ENCODE data around the gene PTPRG.

The PTPRG gene

DNA sequence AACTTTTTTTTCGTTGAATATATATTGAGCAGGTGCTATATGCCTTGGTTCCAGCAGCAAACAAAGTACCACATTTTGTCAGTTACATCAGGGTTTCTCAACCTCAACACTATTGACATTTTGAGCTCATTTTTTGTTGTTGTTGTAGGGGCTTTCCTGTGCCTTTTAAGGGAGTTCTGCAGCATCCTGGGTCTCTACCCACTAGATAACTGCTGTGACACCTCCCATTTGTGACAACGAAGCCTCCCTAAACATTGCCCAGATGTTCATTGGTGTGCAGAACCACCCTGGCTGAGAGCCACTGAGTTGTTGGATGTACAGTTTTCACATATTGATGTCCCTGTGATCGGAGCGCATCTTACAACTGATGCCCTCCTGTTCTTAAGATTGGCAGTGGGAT is 382.6 kb downstream of the PTPRG start:
- FAIRE-seq = no peak

DNA sequence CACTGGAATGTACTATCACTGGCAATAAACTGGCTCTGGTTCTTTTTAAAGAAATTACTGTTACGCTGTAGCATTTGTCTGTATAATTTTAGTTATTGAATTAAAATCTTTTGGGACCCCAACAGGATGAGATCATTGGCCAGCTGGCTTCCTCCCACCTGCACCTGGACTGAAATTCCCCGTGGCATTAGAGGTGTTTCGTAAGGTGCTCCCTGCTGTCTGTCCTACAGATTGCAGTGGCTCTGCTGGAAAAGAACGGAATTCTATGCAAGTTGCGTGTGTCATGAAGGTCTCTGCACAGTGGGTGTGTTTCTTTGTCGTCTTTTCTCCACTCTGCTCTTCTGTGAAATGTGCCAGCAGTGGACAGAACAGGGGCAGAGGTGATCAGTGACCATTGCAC is 383.4 kb downstream of the PTPRG start:
- FAIRE-seq = no peak

DNA sequence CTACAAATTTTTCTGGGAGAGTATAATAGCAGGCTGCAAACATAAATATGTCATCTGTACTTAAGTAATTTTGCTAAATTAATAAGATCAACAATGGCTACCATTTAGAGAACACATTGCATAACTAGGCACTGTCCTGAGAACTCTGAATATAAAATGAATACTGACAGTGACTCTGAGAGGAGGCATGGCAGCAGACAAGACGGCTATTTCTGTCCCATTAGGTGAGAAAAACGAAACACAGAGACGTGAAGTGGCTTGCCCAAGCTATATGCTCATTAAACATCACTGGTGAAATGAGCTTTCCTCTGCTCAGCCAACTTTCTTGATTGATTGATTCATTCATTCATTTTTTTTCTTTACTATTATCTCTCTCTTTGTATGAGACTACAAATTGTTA is 384.3 kb downstream of the PTPRG start:
- no peak for FAIRE-seq

DNA sequence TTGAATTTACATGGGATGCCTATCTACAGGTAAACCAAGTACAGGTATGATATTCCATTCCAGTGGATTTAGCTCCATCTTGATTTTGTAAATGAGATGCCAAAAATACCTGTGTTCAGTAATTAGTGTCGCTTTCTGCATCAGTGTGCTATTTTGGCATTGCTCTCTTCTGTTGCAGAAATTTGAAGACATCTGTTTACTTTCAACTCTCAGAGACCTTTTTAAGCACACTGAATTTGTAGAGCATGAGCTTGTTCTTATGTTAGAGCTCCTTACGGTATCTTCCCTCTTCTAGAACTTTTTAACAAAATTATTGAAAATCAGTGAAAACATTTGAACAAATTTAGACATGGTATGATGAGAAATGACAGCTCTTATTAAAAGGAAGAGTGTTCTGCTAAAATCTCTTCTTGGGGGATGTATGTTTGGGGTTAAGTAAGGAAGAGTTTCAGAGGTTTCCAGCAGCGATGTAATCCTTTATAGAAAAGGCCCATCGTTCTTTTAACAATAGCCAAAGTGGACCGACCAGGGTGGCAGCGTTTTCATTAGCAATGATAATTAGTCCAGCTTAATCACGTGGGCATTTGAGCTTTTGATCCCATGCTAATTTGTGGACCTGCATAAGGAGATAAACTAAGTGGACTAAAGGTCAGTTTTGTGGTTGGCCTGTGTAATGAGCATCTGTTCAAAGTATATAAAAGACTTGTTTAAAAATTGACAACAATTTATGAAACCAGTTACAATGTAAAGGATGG is 385.4 kb downstream of the PTPRG start:
- FAIRE-seq = no peak

DNA sequence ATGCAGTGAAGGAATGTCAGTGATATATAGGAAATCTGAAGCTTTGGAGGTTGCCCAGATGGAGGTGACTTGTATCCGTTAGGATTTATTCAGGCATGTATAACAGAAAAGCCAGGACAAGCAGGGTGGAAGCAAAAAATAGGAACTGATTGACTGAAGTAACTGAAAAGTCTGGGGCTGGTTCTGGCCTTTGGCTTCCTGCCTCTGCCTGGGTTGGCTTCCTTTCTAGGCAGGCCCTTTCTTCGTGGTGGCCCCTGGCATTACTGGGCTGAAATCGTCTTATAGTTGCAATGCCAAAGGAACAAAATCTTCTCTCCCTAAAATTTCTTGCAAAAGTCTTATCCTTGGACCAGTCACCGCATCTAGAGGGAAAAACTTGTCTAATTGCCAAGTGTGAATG is 386.1 kb downstream of the PTPRG start:
- FAIRE-seq = no peak

DNA sequence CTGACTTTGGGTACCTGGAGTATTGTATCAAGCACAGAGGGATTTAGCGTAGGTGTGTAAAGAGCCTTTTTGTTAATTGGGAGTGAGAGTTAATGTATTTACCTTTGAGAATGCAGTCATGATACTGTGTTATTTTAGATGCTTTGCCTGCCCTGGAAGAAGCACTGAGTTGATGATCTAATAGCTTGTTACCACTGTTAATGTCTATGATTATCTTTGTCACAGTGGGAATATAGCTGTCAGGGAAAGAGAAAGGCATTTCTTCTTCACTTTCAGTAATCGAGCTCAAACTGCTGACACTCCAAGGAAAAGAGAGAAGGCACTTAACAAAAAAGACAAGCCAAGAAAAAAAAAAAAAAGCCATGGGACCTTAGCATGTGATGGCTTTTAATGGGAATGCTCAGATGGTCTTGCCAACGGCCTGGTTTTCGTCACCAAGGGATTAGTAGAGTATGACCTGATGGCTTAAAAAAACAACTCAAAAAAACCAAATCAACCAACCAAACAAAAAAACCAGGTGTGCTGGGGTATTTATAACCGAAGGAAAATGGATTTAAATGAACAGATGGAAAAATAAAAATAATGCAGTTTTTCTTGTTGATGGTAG is 387.4 kb downstream of the PTPRG start:
- FAIRE-seq = no peak

DNA sequence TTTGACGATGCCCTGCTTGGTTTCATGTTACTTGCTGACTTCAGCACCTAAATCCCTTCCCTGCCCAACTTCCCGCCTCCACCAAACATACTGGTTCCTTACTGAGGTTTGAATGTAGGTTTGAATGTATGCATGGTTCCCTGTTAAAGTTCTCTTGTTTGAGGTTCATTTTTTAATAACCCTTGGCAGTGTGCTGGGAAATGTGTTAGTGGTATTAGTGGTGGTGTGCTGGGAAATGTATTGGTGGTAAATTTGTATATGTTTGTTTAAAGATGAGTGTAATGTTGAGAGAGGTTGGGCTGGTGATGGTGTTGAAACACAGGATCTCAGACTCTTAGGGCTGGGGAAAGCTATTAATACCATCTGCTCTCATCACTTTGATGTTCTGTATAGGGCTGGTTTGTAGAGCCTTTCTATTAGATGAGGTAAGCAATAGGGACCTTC is 392.7 kb downstream of the PTPRG start:
- FAIRE-seq = no peak

- no peak for FAIRE-seq
Measured at GRCh38 chr3:61955483-61955882, 394.1 kb downstream of the PTPRG start.

- no peak for FAIRE-seq
Measured at GRCh38 chr3:61956236-61956635, 394.9 kb downstream of the PTPRG start.

DNA sequence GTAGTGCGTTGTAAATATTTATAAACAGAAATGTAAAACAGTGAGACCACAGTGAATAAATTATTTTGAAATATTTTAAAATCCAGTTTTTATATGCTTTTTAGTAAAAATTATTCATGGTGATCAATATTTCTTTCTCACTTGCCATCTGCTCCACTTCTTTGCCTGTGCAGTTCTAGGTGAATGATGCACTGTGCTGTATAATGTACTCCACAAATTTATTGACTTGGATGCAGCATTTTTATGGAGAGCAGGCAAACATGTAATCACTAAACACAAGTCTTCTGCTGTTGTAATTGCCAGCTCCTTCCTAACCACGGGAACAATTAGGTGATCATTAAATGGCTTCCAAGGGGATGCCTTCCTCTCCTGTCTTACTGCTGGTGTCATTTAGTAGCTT is 395.9 kb downstream of the PTPRG start:
- FAIRE-seq = no peak

- FAIRE-seq = no peak
Measured at GRCh38 chr3:61960976-61961375, 399.6 kb downstream of the PTPRG start.

DNA sequence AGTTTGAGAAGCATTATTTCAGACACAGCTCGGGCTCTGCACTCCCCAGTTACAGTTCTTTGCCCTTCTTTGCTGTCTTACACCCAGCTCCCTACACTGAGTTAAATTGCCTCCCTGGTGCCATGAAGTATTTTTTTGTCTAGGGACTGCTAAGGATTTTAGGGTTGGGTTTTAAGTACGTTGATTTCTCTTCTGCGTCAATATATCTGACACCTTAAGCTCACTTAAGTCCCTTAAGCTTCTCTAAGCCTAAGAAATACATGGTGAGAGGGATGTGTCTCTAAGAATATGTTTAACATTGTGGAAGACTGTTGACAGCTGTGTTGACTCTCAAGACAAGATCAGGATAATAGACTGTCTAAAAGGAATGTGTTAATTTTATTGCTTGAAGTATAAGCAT is 400.5 kb downstream of the PTPRG start:
- no peak for FAIRE-seq

DNA sequence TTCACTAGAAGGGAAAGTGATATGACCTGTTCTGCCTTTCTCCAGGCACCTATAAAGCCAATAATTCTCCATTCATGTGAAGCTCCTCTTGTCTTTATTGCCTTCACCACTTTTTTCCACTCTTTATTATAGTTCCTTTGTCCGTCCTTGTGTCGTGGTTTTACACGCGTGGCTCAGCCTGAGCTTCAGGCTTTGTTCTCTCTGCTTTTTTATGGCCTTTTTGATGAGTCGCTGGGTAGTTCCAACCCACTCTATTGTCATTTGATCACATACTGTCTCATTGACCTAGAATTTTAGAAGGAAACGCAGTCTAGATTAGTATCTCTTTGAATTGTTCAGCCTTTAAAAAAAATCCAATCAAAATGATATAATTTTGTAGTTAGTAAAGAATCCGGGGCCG is 403.2 kb downstream of the PTPRG start:
- no peak for FAIRE-seq

GRCh38 chr3:61965770-61966131 is 404.4 kb downstream of the PTPRG start:
- no peak for FAIRE-seq

GRCh38 chr3:61966200-61966599 is 404.8 kb downstream of the PTPRG start:
- FAIRE-seq = no peak

GRCh38 chr3:61967019-61967418 is 405.6 kb downstream of the PTPRG start:
- FAIRE-seq = no peak

GRCh38 chr3:61967937-61968336 is 406.6 kb downstream of the PTPRG start:
- FAIRE-seq = no peak

DNA sequence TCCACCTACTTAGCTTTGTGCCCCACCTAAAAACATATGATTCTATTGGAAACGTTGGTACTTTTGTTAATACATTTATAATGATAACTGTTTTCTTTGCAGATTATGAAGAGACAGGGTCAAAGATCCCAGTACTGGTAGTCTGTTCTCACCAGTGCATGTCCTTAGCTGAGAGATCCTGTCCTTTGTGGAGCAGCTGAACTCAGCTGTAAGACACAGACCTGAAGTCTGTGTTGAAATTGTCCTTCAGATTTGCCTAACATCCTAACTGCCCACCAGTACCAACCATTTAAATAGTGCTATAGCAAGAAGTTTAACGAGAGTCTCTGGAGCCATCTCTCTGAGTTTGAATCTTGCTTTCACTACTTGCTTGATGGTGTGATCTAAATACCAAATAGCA is 413.3 kb downstream of the PTPRG start:
- FAIRE-seq = no peak

DNA sequence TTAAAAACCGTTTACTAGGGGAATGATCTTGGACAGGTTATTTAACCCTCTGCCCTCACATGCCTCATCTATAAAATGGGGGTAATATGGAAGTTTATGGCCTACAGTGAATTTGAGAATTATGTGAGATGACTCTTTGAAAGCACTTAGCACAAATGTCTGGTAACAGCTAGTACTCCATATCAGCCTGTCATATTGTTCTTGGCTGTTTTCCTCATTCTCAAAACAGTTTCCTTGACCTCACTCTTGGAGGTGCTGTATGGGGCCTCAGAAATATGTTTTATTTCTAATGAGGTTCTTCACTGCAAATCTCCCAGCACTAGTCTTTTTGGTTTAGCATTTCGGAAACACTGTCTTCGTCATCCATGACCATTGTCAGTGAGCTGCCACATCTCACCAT is 413.8 kb downstream of the PTPRG start:
- FAIRE-seq = no peak

DNA sequence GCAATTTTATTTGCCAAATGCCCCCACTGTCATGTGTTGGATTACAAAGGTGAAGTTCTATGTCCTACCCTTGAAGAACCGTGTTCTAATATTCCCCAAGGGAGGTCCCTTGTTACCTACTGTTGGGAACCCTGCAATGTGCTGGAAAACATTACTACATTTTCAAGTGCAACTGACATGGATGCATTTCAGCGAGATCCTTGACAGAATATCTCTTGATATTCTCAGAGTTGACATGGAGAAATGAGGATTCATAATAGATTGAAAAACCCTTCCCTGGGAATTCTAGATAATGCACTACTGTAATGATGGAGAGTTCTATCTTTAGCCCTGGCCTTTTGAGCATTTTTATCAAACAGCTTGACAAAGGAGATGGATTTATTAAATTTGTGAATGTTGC is 414.6 kb downstream of the PTPRG start:
- no peak for FAIRE-seq

DNA sequence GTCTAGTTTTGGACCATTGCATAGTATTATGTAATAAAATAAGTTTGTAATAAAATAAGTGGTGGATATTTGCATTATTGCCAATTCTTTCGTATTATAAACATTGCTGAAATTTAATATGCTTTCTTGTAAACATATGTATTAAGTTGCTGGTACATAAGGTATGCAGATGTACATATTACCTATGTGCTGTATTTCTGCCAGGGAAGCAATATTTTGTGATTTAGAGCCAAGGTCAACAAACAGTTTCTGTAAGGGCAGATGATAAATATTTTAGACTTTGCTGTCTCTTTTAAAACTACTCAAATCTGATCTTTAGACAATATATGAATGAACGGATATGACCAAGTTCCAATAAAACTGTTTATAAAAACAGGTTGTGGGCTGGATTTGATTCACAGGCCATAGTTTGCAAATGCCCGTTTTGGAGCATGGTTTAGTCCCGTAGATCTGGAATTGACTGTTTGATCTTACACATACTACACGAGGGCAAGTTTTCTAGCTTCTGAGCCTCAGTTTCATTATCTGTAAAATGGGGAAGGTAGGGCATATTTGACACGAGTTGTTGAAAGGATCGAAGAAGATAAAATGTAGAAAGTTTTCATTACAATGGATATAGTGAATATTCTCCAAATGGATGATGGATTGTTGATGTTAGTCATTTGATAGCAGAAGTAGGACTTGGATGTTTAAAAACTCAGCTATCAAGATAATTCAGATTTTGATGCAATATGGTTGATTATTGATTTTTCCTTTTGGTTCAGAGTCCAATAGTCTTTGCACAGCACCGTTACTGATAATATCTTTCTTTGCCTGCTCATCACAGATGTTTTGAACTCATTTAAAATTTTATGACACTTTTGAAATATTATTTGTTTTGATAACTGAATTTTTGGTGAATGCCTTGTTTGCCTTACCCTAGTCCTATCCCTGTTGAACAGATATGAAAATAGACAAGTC is 417.4 kb downstream of the PTPRG start:
- no peak for FAIRE-seq

DNA sequence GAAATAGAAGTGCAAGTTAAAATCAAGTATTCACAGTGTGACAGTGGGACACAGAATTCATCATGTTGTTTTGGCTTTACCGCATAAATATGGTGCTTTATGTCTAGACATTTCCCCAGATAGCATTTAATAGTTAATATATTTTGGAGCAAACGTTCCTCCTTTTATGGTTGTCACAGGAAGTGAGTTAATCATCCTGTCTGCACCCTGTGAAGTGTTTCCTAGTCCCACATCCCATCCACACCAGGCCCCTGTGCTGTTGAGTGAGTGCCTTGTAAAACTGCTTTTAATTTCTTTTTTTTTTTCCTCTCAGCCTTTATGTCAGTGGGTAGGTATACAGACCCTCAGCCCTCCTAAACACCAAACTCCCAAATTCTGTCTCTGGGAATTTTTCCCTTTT is 418.3 kb downstream of the PTPRG start:
- no peak for FAIRE-seq

- no peak for FAIRE-seq
Measured at GRCh38 chr3:61980041-61980440, 418.7 kb downstream of the PTPRG start.

GRCh38 chr3:61981060-61981459 is 419.7 kb downstream of the PTPRG start:
- FAIRE-seq = no peak

All from islet of Langerhans (tissue), 1 donor.